EL (cell line): ENCODE measurements around the gene THRA.

Source experiments
- DNase-seq: peaks from one replicate; pipeline ENCODE4 v3.0.0-alpha.2; 2016

Gene THRA

GRCh38 chr17:40086150-40087044 is 23.6 kb downstream of the THRA start:
- peak; percentile 38 for DNase-seq

DNA sequence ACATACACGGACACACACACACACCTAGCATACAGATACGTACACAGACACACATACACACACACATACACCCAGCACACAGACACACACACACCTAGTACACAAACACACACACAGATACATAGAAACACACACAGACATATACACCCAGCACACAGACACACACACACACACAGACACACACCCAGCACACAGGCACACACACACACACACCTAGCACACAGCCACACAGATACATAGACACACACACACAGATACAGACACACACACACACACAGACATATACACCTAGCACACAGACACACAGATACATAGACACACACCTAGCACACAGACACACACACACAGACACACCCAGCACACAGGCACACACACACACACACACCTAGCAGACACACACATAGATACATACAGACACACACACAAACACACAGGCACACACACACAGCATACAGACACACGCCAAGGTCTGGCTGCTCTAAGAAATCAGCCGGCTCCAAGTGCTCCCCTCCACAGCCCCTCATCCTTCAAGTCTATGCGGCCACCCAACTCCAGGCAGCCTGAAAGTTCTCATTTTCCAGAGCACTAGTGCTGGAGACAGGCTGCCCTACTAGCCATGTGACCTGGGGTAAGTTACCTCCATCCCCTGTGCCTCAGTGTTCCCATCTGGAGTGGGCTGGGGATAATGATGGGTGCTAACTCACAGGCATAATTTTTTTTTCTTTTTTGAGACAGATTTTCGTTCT is 24.5 kb downstream of the THRA start:
- no peak for DNase-seq

DNA sequence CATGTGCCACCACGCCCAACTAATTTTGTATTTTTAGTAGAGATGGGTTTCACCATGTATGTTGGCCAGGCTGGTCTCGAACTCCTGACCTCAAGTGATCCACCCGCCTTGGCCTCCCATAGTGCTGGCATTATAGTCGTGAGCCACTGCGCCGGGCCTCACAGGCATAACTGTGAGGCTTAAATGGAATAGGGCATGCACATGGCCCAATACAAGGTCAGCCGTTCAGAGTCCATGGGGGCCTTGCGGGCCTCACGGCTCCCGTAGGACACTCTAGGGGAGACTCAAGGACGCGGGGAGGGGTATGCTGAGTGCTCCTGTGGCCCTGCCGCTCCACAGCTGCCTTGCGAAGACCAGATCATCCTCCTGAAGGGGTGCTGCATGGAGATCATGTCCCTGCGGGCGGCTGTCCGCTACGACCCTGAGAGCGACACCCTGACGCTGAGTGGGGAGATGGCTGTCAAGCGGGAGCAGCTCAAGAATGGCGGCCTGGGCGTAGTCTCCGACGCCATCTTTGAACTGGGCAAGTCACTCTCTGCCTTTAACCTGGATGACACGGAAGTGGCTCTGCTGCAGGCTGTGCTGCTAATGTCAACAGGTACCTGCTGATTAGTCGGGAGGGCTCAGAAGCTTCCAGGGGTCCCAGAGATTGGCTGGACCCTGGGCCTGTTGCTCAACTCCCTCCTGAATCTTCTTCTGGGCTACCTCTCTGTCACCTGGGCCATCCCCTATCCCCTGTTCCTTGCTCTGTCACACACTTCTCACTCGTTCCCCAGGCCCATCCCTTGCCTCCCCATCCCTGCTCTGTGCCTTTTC is 25.3 kb downstream of the THRA start:
- no peak for DNase-seq

- no peak for DNase-seq
Observed at GRCh38 chr17:40089077-40089895, 26.5 kb downstream of the THRA start.

DNA sequence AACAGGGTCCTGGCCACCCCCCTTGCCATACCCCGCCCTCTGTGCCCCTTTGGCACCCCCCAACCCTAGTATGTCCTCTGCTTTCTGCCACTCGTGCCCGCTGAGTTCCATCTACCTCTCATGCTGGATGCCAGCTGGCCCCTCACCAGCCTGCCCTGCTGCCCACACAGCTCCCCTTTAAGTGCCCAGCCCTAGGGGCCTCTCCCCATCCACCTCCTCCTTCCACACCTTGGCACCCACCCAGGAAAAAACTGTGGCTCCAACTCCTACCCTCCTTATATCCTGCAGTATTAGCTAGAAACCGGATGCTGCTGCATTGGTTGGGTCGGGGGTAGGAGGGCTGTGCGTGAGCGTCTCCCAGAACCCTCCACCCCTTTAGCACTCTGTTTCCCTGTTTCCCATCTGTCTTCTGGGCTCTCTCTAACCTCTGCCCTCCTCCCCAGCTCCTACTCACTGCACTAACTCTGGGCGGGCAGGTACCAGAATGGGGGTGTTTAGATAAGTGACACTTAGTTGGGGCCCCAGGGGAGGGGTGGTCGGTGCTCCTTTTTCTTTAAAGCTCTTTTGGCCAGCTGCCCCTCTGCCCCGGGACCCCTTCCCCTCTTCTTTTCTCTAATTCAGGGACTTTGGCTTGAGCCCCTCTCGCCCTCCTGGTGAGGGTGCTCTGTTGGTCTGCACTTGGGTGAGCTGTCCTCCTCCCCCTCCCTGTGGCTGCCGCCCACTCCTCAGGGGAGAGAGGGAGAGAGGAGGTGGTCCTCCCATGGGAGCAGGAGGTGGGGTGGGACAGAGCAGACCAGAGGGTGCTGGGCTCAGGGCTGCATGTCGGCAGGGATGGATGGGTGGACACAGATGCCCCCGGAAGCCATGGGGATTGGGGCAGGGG is 27.7 kb downstream of the THRA start:
- DNase-seq: no peak

DNA sequence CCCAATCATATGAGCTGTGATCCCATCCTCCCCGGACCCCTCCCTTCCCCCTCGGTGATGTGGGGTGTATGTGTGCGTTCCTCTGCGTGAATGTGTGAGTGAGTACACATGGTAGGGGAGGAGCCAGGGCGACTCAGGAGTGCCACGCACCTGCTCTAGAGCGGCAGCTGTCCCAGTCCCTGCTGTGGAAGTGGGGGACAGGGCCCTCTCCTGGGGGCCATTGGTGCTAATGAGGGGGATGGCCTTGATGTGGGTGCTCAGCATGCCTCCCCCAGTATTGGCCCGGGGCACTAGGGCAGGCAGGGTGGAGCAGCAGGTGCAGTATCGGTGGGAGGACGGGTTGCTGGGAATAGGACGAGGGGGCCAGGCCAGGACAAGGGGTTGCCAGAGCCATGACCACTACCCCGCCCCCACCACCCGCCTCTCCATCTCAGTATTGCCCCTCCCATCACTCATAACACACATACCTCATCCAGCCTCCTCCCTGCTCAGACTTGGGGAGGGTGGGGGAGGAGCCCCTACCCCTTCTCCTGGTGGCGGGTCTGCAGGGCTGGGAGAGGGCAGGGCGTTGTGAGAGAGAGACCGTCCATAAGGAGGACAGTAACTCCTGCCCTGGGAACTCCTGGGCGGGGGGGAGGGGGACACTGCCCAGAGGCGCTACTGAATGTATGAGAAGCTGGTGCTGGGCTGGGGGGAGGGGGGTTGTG is 29.1 kb downstream of the THRA start:
- no peak for DNase-seq

- DNase-seq: no peak
Observed at GRCh38 chr17:40092581-40092980, 29.8 kb downstream of the THRA start.

GRCh38 chr17:40093005-40093579 is 30.3 kb downstream of the THRA start:
- DNase-seq: no peak

DNA sequence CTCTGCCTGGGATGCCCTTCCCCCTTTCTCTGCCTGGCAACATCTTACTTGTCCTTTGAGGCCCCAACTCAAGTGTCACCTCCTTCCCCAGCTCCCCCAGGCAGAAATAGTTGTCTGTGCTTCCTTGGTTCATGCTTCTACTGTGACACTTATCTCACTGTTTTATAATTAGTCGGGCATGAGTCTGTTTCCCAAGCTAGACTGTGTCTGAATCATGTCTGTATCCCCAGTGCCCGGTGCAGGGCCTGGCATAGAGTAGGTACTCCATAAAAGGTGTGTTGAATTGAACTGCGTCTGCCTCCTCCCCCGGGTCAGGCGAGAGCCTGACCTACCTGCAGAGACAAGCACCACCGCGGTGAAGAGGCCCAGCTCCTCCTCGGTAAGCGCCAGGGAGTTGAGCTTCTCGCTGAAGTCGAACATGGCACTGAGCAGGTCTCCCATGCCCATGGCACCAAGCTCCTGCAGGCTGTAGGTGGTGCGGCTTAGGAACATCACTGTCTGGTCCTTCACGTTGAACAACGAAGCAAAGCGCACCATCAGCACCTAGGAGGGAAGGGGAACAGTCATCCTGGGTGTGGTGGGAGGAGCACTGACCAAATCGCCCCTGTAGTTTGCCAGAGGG is 30.9 kb downstream of the THRA start:
- no peak for DNase-seq

- DNase-seq: no peak
Observed at GRCh38 chr17:40094874-40095273, 32.1 kb downstream of the THRA start.

DNA sequence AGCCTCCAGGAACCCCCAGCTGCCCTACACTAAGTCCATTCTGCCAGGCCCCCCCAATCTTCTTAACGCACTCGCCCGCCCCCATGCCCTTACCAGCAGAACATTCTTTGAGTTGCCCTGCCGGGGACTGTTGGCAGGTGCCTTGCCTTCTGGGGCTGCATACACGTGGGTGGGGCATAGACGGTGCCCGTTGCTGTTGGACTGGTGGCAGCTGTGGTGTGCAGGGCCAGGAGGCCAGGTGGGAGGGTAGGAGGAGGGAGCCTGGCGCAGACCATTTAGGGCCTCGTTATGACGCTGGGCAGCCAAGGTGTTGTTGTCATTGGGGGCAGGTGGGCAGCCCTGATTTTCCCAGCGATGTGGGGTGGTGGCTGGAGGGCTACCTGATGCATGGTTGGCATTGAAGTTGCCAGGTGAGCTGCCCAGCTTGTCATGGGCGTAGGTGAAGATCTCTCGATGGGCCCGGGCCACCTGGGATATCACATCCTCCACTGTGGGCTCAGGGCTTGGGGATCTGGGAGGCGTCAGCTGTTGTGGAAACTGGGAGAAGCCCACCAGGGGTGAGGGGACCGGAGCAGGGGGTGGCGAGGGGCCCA is 32.7 kb downstream of the THRA start:
- no peak for DNase-seq

DNA sequence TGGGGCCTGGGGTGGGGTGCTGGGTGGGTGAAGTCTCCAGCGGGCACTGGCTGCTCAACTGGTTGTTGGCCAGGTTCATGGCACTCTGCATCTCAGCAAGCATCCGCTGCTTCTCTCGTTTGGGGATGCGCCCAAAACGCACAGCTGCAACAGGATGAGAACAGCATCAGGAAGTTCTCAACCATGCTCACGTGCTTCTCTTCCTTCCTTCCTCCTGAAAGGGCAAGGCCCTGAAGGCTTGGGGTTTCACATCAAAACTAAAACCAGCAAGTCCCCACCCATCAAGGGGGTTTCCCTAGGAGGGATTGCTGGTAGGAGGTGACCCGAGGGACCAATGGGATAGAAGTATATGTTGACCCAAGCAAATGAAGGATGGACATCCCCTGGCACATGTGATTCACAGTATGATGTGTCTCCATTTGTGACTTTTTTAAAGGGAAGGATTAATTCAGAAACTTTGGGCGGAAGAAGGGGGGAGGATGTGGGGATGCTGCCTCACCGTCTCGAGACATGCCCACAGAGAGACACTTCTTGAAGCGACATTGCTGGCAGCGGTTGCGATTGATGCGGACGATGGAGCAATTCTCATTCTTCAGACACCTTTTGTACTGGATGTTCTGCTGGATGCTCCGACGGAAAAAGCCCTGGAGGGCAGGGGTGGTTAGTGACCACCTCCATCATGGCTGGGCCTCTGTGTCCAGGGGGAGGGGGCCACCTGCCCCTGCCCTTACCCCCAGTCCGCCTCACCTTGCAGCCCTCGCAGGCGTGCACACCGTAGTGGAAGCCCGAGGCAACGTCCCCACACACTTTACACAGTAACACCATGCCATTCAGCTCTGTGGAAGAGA is 33.4 kb downstream of the THRA start:
- no peak for DNase-seq

GRCh38 chr17:40097087-40097486 is 34.3 kb downstream of the THRA start:
- DNase-seq: no peak

DNA sequence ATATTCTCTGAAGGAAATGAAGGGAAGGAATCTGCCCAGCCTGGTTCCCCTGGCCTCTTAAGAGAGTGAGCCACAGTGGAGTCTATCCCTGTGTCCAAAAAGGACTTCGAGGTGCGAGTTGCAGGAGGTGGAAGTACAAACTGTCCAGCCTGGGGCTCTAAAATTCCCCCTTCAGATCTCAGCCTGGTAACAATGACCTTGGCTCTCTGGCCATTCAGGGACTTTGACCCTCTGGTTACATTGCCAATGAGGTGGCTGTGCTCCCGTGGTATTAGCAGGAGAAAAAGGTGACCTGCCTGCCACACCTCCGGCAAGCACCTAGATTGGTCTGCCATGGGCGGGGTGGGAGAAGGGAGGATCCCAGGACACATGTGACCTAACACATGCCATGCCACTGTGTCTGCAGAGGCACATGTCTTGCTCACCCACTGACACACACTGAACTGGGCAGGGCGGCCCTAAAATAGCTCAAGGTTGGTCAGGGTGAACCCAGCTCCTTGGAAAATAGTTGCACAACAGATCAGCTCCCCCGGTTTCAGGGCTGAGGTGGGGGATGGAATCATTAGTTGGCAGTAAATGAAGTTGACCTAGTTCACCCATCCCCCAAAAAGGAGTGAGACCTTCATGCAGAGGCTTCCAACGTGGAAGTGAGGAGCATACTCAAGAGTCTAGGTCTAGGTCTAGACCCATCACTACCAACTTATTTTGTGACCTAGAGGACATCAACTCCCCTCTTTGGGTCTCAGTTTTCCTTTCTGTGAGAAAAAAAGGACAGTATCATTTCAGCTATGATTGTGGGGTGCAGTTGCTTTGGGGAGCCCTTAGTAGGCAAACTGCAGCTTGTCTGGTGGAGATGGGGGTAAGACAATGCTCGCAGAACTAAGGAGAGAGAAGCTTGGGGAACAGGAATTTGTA is 35.4 kb downstream of the THRA start:
- peak; percentile 43 for DNase-seq

DNA sequence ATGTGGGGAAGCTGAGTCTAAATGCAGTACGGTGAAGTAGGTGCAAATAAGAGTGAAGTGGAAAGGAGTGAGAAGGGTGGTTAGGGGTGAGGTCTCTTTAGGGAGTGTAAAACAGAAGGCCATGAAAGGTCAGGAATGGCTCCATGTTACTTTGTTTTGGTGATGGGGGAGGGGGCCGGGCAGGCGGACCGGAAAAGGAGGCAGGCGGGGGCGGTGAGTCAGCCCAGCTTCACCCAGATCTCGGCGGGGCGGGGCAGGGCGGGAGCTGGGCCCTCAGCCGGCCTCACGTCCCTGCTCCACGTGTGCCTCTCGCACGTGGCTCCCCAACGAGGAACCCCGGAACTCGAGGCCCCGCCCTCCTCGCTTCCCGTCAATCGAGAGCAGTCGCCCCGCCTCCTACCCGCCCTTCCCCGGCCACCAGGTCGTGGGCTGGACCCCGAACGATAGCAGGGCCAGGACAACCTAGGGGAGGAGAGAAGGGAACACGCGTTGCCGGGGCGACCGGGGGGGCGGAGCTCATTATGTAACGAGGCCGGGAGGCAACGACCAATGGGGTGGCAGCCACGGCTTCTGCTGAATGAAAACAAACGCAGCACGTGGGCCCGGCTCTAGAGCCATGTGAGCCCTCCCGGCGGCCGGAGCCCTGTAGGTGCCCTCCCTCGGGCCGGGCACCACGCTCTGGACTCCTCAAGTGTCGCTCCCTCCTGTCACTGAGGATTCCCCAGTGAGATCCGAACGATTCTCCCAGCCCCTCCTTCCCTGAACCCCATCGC is 36.3 kb downstream of the THRA start:
- DNase-seq: peak; percentile 100

DNA sequence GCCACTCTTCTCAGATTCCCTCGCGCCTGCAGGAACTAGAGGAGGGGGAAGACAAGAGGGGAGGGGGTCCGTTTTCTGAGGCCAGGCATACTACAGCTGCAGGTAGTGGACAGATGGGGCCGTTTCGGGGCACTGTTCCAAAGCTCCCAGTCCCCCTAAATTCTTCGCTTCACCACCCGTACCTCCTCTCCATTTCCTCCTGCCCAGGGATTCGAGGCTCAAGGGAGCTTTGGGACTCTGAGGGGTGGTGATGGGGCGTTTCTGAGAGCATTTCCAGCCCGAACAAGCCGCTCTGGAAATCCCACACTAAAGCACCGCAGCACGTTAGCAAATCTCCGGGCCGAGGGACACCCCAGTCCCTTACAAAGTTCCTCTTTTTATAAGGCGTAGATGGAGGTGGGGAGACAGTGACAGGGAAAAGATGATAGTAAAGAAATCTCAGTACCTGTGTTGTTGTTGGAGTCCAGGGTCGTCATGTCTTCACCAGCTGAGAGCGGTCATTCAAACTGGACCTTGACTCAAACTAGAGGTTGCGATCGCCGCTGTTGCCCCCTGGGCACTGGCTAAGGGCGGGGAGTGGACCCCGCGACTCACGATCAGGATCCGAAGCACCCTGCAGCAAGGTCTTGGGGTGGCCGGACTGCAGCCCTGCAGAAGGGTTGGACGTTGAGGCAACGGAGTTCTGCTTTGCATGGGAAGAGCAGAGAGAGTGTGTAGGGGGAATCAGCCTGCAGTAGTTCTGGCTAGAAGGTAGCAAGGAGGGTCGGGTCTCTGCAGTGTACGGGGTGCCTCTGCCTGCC is 37.1 kb downstream of the THRA start:
- DNase-seq: peak; percentile 29
